WTC11 (cell line): ENCODE measurements around the gene METRN.

Experiments
- FOXK1 ChIP-seq: sonication (generic); formaldehyde crosslinking; IDR thresholded peaks from 2 replicates; pipeline ENCODE4 v1.8.0; 2022; ENCODE audit warnings: mild to moderate bottlenecking, moderate library complexity, missing genetic modification reagents
- ZBTB21 ChIP-seq: sonication (generic); formaldehyde crosslinking; IDR thresholded peaks from 2 replicates; pipeline ENCODE4 v1.8.1; 2023; ENCODE audit warnings: mild to moderate bottlenecking, missing genetic modification reagents, borderline replicate concordance
- TF ChIP-seq, protein P1 (sequence below): sonication (generic); formaldehyde crosslinking; IDR thresholded peaks from 2 replicates; pipeline ENCODE4 v1.8.1; 2022; ENCODE audit warnings: mild to moderate bottlenecking, moderate library complexity, missing genetic modification reagents

DNA sequence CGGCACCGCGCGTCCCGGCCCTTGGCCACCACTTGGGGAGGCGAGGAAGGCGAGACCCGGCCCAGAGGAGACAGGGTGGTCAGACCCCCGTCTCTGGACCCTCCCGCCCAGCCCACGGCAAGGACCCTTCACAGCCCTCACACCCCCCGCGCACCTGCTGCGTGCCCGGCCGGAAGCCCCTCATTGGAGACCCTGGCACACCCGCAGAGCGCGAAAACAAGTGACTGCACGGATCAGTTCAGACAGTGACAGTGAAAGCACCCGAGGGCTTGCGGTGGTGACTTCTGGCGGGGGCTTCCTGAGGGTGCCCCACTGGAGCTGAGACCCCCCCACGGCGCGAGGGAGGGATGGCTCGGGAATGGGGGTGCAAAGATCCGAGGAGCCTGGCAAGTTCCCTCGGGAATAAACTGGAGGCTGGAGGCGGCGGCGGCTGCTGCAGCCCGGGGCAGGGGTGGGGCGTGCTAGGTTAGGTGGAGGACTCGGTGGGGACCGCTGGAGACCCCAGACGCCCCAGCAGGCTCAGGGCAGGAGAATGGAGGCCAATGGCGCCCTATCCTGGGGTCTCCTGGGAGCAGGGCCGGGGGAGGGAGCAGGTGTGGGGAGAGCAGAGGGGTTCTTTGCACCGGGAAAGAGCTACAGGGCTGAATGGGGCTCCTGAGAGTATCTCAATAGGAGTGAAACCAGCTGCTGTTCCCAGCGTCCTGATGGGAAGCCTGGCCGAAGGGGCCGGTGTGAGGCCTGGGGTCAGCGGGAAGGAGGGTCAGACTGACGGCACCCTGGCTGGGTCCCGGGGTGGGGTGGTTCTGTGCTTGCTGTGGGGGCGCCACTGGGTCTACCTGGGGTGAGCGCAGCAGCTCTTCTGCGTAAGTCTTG lies 8.5 kb upstream of the METRN start:
- TF ChIP-seq, protein P1, sequence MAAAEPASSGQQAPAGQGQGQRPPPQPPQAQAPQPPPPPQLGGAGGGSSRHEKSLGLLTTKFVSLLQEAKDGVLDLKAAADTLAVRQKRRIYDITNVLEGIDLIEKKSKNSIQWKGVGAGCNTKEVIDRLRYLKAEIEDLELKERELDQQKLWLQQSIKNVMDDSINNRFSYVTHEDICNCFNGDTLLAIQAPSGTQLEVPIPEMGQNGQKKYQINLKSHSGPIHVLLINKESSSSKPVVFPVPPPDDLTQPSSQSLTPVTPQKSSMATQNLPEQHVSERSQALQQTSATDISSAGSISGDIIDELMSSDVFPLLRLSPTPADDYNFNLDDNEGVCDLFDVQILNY (CRISPR knock-in tag), result no peak
- TF ChIP-seq FOXK1 (CRISPR knock-in tag), result no peak
- no peak for TF ChIP-seq ZBTB21
